ENCODE data around the gene FBXO47.

DNA sequence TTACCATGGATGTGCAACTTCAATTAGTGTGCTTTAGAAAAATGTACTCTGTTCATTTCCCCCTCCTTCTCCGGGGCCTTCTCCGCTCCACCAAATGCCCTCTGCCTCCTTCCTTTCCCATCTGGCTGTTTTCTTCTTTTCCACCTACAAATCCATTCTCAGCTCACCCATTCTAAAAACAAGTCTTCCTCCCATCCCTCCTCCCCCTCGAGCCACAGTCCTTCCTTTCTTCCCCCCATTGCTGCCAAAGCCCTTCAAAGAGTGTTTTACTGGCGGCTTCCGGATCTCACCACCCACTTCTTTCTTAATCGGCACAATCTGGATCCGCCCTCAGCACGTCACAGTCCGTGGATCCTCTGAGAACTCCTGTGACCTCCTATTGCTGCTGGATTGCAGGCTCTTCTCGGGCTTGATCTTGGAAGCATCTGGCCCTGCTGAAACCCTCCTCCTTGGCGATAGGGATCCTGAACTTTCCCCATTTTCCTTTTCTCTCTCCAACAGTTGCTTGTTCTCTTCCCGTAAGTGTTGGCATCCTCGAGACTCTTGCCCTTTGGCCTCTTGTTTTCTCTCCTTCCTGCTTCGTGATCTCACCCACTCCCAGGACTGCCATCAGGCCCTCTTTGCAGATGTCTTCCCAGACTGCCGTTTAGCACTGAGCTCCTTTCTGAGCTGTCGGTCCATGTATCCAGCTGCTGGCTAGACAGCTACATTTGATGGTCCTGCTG is 36.0 kb upstream of the FBXO47 start:
- no peak for TF ChIP-seq CTCF (IDR thresholded peaks at IDR 0.05)
- peak in 1 of 3 donors; percentile 16 for TF ChIP-seq POLR2A (IDR thresholded peaks at IDR 0.05)

All from body of pancreas (tissue), 4 donors.